DOHH2 (cell line): ENCODE data around the gene EMX1.

Experiments
- H3F3A ChIP-seq: fragments of 200-600 bp; sonication (generic), shearing (Covaris generic); 2 replicates; pipeline ENCODE4 v1.6.0; 2016; ENCODE audit warnings: antibody characterized with exemption, mild to moderate bottlenecking; ENCODE audit not compliant: control insufficient read depth, insufficient read depth
- H3K27ac ChIP-seq: fragments of 200-600 bp; sonication (generic); 2 replicates; pipeline ENCODE4 v1.5.1; 2014; ENCODE audit warnings: low read depth, mild to moderate bottlenecking, low read length, moderate library complexity
- H3K27me3 ChIP-seq: fragments of 200-600 bp; sonication (generic); 2 replicates; pipeline ENCODE4 v1.6.1; 2014; ENCODE audit warnings: mild to moderate bottlenecking, low read length, mixed read lengths; ENCODE audit not compliant: control insufficient read depth
- H3K36me3 ChIP-seq: fragments of 200-600 bp; sonication (generic); 2 replicates; pipeline ENCODE4 v1.6.1; 2014; ENCODE audit warnings: mild to moderate bottlenecking, low read length, moderate library complexity, mixed read lengths; ENCODE audit not compliant: control insufficient read depth
- H3K4me1 ChIP-seq: fragments of 200-600 bp; sonication (generic); 2 replicates; pipeline ENCODE4 v1.6.1; 2014; ENCODE audit warnings: mild to moderate bottlenecking, low read length, mixed read lengths; ENCODE audit not compliant: control insufficient read depth
- H3K4me2 ChIP-seq: fragments of 200-600 bp; sonication (generic); 2 replicates; pipeline ENCODE4 v1.6.0; 2014; ENCODE audit warnings: mild to moderate bottlenecking, low read length, moderate library complexity
- H3K4me3 ChIP-seq: fragments of 200-600 bp; sonication (generic); 2 replicates; pipeline ENCODE4 v1.5.1; 2014; ENCODE audit warnings: mild to moderate bottlenecking, low read length, mixed read lengths
- H3K79me2 ChIP-seq: fragments of 200-600 bp; sonication (generic); 2 replicates; pipeline ENCODE4 v1.6.1; 2014; ENCODE audit warnings: mild to moderate bottlenecking, low read length, mixed read lengths; ENCODE audit not compliant: control insufficient read depth
- H3K9me2 ChIP-seq: fragments of 200-600 bp; sonication (generic); replicated peaks from 2 replicates; pipeline ENCODE4 v1.6.1; 2014; ENCODE audit warnings: mild to moderate bottlenecking, low read length, mixed read lengths; ENCODE audit not compliant: control insufficient read depth
- H3K9me3 ChIP-seq: fragments of 200-600 bp; sonication (generic); 2 replicates; pipeline ENCODE4 v1.6.1; 2014; ENCODE audit warnings: antibody characterized with exemption, low read length, mixed read lengths; ENCODE audit not compliant: control insufficient read depth, insufficient read depth
- H4K20me1 ChIP-seq: fragments of 200-600 bp; sonication (generic); 2 replicates; pipeline ENCODE4 v1.6.0; 2014; ENCODE audit warnings: low read depth, mild to moderate bottlenecking, antibody characterized with exemption, low read length, moderate library complexity; ENCODE audit not compliant: control insufficient read depth, insufficient read depth
- EZH2phosphoT487 ChIP-seq: fragments of 200-600 bp; sonication (generic); IDR thresholded peaks from 2 replicates; pipeline ENCODE4 v1.6.1; 2017; ENCODE audit warnings: borderline replicate concordance, mild to moderate bottlenecking, antibody characterized with exemption, low read length, moderate library complexity, mixed read lengths
- TF ChIP-seq, protein P1 (sequence below): fragments of 200-600 bp; sonication (generic); IDR thresholded peaks from one replicate; pipeline ENCODE4 v1.5.1; 2014; ENCODE audit warnings: antibody characterized with exemption, mild to moderate bottlenecking, low read depth, low read length; ENCODE audit not compliant: poor library complexity, severe bottlenecking

The EMX1 gene

DNA sequence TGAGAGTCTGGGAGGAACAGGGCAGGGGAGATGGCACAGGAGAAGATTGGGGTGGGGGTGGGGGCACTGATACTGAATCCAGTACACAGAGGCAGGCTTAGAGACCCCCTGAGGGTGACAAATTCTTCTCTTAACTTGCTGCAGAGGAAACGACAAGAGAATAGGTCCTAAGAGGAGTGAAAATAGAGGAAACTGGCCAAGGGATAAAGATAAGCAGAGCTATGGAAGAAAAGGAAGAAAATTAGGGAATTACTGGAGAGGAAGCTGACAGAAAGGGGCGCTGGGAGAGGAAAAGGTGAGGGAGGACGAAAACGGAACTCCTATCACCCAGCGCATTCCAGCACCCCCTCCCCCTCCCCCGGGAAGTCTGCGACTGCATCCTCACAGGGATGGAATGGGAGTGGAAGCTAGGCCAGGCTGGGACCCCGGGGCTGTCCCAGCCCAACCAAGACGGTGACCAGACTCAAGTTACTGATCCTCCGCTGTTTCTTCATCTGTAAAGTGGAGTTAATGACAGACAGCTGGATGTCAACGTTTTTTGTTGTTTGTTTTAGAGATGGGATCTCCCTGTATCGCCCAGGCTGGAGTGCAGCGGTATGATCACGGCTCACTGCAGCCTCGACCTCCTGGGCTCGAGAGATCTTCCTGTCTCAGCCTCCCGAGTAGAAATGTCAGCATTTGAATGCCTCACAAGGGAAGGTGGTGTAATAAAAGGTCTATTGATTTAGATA, 2.6 kb upstream of the EMX1 start:
- H3K27me3 ChIP-seq: peaks cover 83% of the 10 kb centered on the region
- H3K27ac ChIP-seq: no peak overlapping the region
- H3K4me1 ChIP-seq: peaks cover 16% of the 10 kb centered on the region
- H3K36me3 ChIP-seq: no peaks in the 10 kb centered on the region
- H4K20me1 ChIP-seq: no peaks in the 10 kb centered on the region; the same call in 1 of the 2 replicates
- no peak overlapping the region for H3K4me2 ChIP-seq
- H3K4me3 ChIP-seq: no peak overlapping the region
- TF ChIP-seq, protein P1, sequence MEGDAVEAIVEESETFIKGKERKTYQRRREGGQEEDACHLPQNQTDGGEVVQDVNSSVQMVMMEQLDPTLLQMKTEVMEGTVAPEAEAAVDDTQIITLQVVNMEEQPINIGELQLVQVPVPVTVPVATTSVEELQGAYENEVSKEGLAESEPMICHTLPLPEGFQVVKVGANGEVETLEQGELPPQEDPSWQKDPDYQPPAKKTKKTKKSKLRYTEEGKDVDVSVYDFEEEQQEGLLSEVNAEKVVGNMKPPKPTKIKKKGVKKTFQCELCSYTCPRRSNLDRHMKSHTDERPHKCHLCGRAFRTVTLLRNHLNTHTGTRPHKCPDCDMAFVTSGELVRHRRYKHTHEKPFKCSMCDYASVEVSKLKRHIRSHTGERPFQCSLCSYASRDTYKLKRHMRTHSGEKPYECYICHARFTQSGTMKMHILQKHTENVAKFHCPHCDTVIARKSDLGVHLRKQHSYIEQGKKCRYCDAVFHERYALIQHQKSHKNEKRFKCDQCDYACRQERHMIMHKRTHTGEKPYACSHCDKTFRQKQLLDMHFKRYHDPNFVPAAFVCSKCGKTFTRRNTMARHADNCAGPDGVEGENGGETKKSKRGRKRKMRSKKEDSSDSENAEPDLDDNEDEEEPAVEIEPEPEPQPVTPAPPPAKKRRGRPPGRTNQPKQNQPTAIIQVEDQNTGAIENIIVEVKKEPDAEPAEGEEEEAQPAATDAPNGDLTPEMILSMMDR: no peak
- no peak for TF ChIP-seq EZH2phosphoT487
- no peaks in the 10 kb centered on the region for H3K79me2 ChIP-seq
- H3F3A ChIP-seq: no peaks in the 10 kb centered on the region
- H3K9me3 ChIP-seq: no peaks in the 10 kb centered on the region
- no peaks in the 10 kb centered on the region for H3K9me2 ChIP-seq

DNA sequence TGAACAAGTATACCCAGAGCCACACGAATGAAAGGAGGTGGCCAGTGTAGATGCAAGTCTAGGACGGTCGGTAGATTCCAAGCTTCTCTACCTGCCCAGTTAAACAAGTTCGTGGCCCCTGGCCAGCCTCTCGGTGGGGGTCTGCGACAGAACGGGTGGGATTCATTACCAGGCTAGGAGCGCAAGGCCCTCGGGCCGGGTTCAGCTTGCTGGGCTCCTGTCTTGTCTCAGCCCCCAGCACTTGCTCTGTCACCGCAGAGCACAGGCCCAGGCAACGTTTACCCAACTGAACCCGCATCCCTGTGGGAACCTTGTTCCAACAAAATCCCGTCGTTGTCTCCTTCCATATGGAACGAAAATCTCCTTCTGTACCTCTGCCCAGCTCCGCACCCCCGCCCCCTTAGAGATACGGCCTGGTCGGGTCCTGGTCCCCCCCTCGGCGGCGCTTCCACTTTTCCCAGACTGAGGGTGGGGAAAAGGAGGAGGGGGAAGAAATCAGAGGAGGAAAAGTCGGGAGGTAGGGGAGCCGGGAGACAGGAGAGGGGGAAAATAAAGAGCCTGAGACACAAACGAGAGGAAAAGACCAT, 1.9 kb upstream of the EMX1 start:
- Histone ChIP-seq H3F3A (no peaks in the 10 kb centered on the region), H4K20me1 (no peaks in the 10 kb centered on the region; the same call in 1 of the 2 replicates), H3K9me3 (no peaks in the 10 kb centered on the region), H3K4me3 (peak overlapping the region; percentile 58; the same call in 1 of the 2 replicates), H3K9me2 (no peaks in the 10 kb centered on the region), H3K36me3 (no peaks in the 10 kb centered on the region), H3K27me3 (peaks cover 84% of the 10 kb centered on the region), H3K79me2 (no peaks in the 10 kb centered on the region), H3K27ac (no peak overlapping the region), H3K4me1 (peaks cover 16% of the 10 kb centered on the region), H3K4me2 (peak overlapping the region; percentile 52)
- TF ChIP-seq, protein P1: no peak
- peak; percentile 74 for TF ChIP-seq EZH2phosphoT487

DNA sequence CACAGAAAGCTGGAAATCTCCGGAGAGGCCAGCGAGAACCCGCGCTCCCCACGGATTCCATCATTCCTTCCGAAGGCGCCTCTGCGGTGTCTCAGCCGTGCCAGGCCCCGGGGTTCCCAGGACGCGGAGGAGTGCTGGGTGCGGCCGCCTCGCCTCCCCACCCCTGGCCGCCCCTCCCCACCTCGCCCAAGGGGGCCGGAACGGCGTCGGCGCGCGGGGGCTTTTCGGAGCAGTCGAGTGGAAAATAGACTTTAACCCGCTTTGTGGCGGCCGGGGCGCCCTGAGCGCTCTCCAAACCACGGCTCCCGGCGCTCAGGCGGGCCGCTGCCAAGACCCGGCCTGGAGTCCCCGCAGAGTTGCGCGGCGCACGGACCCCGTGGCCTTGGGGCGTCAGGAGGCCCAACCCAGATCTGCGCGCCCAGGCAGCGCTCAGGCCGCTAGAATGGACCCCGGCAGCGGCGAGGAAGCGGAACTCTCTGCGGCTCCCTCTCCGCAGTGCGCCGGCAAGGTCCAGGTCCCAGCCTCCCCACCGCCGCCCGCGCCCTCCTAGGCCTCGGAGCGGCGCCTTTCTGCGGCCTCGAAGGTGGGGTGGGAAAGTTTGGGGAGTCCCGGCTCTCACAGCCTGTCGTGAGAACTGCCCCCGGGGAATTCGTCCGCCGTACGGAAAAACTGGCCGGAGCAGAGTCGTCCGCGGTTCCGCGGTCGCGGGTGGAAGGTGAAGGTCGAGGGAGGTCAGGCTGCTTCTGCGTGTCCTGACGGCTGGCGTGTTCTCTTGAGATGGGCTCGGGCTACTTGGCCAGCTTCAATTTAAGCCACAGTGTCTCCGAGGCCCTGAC, 1.2 kb upstream of the EMX1 start:
- Histone ChIP-seq H3K36me3 (no peaks in the 10 kb centered on the region), H3K27me3 (peaks cover 88% of the 10 kb centered on the region), H3K79me2 (no peaks in the 10 kb centered on the region), H3K4me3 (peak overlapping the region; percentile 58), H3K4me2 (peak overlapping the region; percentile 52), H3K4me1 (peaks cover 16% of the 10 kb centered on the region), H3K27ac (no peak overlapping the region), H3K9me2 (no peaks in the 10 kb centered on the region), H4K20me1 (no peaks in the 10 kb centered on the region; the same call in 1 of the 2 replicates), H3K9me3 (no peaks in the 10 kb centered on the region), H3F3A (no peaks in the 10 kb centered on the region)
- TF ChIP-seq EZH2phosphoT487: no peak; the same call in 1 of the 2 replicates
- TF ChIP-seq, protein P1: no peak
